Colonic mucosa (tissue), 4 donors: Measurements from ENCODE around the gene RRAGD. TPM values are rescaled to one million over a fixed set of nuclear protein-coding genes. Genes with fewer than 3 reads are reported as not detected.

Experiments
- DNase-seq: peaks from one replicate; pipeline ENCODE4 v3.0.0-alpha.2; 2020
- H3K27ac ChIP-seq: fragments of 200-600 bp; one replicate; pipeline ENCODE4 v1.8.0; 2021
- H3K27me3 ChIP-seq: fragments of 200-600 bp; one replicate; pipeline ENCODE4 v1.8.0; 2021
- H3K36me3 ChIP-seq: fragments of 200-600 bp; one replicate; pipeline ENCODE4 v1.8.0; 2021
- H3K4me1 ChIP-seq: fragments of 200-600 bp; one replicate; pipeline ENCODE4 v1.8.0; 2021; ENCODE audit warnings: mild to moderate bottlenecking
- H3K4me3 ChIP-seq: fragments of 200-600 bp; one replicate; pipeline ENCODE4 v1.8.0; 2021
- H3K9ac ChIP-seq, 2 donors: one replicate each; pipeline ENCODE4 v1.7.0; 2013; ENCODE audit warnings: control low read depth in 2 of 2, low read depth in 2 of 2, low read length in 2 of 2
- H3K9me3 ChIP-seq: fragments of 200-600 bp; one replicate; pipeline ENCODE4 v1.8.0; 2021
- intact Hi-C: fragments of 100-400 bp; cut with DNase I; formaldehyde crosslinking; loops from one replicate; pipeline ENCODE4 v1.14.1; 2022
- total RNA-seq, 2 donors: library from RNA; stranded (reverse); fragmentation: NEBNext Ultra II Directional in 1 of 2; extraction: Animal tissue kit (Norgen Biotek cat#: 25700) in 1 of 2; gene quantifications; one replicate each; pipeline ENCODE4 v1.2.1, GENCODE V29; 2021
- TF ChIP-seq, protein P1 (sequence below): fragments of 200-600 bp; IDR thresholded peaks from one replicate; pipeline ENCODE4 v1.8.0; 2022; ENCODE audit warnings: antibody characterized with exemption, mild to moderate bottlenecking
- donor health status: healthy.
- donor health status: DM: no; HTN: no; CAD: no.
- donor health status: DM: no; HTN: no; CAD: no.

Gene RRAGD
- total RNA-seq, 2 donors from 2014 or later = 2.0 to 4.4 TPM

DNA sequence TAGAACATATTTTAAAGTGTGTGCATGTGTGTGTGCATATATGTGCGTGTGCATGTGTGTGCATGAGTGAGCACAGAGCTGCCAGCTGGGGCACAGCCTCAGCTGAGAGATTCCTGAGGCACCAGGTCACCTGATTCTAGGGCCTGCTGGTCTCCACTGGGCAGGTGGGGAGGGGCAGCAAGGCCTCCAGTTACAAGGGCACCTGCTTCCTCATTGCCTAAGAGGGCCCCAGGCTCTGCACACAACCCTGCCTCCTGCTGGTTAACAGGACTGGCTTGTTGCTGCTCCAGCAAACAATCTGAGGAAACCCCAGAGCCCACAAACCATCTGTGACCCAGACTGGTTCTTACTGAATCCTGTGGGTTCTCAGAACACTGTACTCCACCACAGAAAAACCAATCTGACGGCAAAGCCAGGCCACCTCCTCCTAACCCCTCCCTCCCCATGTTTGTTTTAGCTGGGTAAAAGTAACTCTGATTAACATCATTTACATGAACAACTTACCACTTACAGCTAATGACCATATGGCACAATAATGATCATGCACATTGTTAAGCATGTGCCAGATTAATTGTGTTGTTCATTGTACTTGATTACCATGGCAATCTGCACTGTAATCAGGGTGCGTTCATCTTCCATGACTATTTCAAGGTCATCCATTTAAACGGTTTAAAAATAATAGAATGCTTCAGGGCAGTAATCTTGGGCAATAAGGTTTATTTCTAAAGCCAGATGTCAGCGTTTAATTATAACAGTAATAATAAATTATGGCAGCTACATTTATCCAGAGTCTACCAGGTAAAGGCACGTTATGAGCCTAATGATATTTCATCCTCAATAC is 36.4 kb downstream of the RRAGD start:
- H3K9ac ChIP-seq = no peak overlapping the region
- TF ChIP-seq, protein P1, sequence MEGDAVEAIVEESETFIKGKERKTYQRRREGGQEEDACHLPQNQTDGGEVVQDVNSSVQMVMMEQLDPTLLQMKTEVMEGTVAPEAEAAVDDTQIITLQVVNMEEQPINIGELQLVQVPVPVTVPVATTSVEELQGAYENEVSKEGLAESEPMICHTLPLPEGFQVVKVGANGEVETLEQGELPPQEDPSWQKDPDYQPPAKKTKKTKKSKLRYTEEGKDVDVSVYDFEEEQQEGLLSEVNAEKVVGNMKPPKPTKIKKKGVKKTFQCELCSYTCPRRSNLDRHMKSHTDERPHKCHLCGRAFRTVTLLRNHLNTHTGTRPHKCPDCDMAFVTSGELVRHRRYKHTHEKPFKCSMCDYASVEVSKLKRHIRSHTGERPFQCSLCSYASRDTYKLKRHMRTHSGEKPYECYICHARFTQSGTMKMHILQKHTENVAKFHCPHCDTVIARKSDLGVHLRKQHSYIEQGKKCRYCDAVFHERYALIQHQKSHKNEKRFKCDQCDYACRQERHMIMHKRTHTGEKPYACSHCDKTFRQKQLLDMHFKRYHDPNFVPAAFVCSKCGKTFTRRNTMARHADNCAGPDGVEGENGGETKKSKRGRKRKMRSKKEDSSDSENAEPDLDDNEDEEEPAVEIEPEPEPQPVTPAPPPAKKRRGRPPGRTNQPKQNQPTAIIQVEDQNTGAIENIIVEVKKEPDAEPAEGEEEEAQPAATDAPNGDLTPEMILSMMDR = peak; percentile 16
- no peak overlapping the region for H3K27ac ChIP-seq
- no peaks in the 10 kb centered on the region for H3K4me1 ChIP-seq
- intact Hi-C loops = no loop called here
- no peaks in the 10 kb centered on the region for H3K9me3 ChIP-seq
- peak; percentile 77 for DNase-seq
- H3K27me3 ChIP-seq = no peaks in the 10 kb centered on the region
- no peak overlapping the region for H3K4me3 ChIP-seq
- H3K36me3 ChIP-seq = no peaks in the 10 kb centered on the region

DNA sequence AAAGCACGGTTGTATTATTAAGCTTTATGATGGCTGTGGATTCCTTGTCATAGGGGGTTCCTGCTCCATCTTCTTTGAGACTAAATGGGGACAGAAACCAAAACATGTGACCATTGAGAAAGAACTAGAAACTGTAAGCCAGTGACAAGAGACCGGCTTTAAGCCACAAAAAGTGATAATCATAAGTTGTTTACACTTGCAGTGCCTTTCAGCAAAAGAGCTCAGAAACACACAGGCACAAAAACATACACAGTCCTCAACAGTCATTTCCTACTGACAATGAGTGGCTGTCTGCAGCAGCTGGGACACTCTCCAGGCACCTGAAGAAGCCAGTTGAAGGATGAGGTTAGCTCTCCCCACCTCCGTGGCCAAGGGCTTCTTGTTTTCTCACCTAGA is 39.6 kb downstream of the RRAGD start:
- intact Hi-C loops = loop anchor here (5.0 kb wide), 1 partner anchor 250 kb away; no protein-coding TSS in a partner anchor
- TF ChIP-seq, protein P1 = no peak
- H3K4me3 ChIP-seq = no peak overlapping the region

DNA sequence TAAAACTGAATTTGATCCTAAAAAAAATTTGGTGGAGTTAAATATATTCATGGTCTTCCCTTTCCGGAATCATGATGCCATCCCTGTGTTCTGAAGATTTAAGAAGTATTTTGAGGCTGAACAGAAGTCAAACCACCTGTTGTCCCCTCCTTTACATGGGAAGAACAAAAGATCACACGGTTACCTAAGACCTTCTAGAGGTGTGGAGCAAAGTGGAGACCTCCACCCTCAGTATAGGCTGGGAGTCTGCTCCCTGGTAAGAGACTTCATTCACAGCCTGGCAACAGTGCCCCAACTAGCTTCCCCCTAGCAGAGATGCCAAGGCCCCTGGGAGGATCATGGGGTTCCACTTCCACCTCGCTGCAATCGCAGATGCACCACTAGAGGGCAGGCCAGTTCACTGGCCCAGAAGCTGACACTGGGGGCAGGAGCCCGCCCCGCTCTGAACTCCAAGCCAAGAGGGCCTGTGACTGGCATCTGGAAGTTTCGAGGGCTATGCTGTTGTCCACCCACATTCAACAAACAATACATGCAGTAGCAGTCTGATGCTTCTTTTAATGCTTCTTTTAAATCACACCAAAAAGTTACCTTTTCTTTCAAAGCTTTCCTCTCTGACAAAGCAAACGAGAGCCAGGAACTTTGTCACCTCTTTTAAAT is 40.1 kb downstream of the RRAGD start:
- Histone ChIP-seq H3K9me3 (no peaks in the 10 kb centered on the region), H3K4me3 (no peak overlapping the region), H3K27me3 (no peaks in the 10 kb centered on the region), H3K9ac (peak overlapping the region in 1 of 2 donors; percentile 2), H3K27ac (no peak overlapping the region), H3K36me3 (no peaks in the 10 kb centered on the region), H3K4me1 (no peaks in the 10 kb centered on the region)
- intact Hi-C loops = loop anchor here (5.0 kb wide), 1 partner anchor 250 kb away; no protein-coding TSS in a partner anchor
- DNase-seq = peak; percentile 76
- TF ChIP-seq, protein P1 = peak; percentile 84

More for the DNA sequence above, 39.6 kb downstream of the RRAGD start:
- no peaks in the 10 kb centered on the region for H3K9me3 ChIP-seq
- peak overlapping the region in 1 of 2 donors; percentile 2 for H3K9ac ChIP-seq
- no peak overlapping the region for H3K27ac ChIP-seq
- H3K36me3 ChIP-seq = no peaks in the 10 kb centered on the region
- no peaks in the 10 kb centered on the region for H3K4me1 ChIP-seq
- DNase-seq = no peak
- no peaks in the 10 kb centered on the region for H3K27me3 ChIP-seq

DNA sequence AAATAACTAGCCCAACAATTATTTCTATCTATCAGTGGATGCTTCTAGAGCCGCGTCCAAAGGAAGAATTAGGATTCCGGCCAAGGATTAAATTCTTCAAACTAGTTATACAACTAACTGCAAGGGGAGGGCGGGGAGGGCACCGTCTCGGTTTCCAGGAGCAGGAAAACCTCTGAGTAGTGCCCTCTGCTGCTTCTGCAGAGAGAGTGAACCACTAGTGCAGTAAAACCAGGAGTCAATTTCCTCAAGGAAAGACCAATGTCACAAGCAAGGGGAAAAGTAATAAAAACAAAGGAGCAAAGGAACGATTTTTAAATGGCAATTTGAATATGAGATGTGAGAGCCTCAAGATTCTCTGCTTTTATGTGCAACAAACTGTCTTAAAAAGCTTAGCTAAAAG is 43.1 kb downstream of the RRAGD start:
- no peak overlapping the region for H3K9ac ChIP-seq
- no peak overlapping the region for H3K4me3 ChIP-seq
- intact Hi-C loops = loop anchor here (5.0 to 10.0 kb wide), 2 partner anchors 54 to 387 kb away; partner anchors contain the start of gene GABRR2
- no peaks in the 10 kb centered on the region for H3K4me1 ChIP-seq
- H3K27ac ChIP-seq = no peak overlapping the region
- peak; percentile 46 for DNase-seq
- H3K36me3 ChIP-seq = no peaks in the 10 kb centered on the region
- TF ChIP-seq, protein P1 = peak; percentile 28
- no peaks in the 10 kb centered on the region for H3K27me3 ChIP-seq
- no peaks in the 10 kb centered on the region for H3K9me3 ChIP-seq

DNA sequence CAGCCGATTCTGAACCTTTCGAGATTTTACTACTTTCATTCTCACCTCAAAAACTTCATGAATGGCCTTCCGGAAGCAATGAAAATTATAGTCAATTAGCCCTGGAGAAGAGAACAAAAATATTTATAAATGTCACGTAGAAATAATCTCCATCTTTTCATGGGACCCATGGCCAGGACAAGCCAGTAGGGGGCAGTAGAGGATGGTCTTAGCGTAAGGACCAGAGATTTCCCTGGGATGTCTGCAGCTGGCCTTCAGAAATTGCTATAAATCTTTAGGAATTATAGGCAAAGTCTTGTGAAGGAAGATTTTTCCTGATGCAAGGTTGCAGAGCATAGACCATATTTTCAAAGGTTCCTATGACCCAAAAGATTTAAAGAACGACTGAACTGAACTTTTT is 44.0 kb downstream of the RRAGD start:
- Histone ChIP-seq H3K27me3 (no peaks in the 10 kb centered on the region), H3K9me3 (no peaks in the 10 kb centered on the region), H3K9ac (no peak overlapping the region), H3K4me1 (no peaks in the 10 kb centered on the region), H3K27ac (no peak overlapping the region), H3K4me3 (no peak overlapping the region), H3K36me3 (no peaks in the 10 kb centered on the region)
- intact Hi-C loops = loop anchor here (5.0 to 10.0 kb wide), 2 partner anchors 53 to 386 kb away; partner anchors contain the start of gene GABRR2
- TF ChIP-seq, protein P1 = peak; percentile 62
- peak; percentile 84 for DNase-seq
